Hepatocyte (in vitro differentiated cells): ENCODE data around the gene FAM107A. TPM values are rescaled to one million over a fixed set of nuclear protein-coding genes. Genes with fewer than 3 reads are reported as not detected.

ENCODE experiments used
- DNase-seq: peaks from one replicate; pipeline ENCODE4 v3.0.0-alpha.2; 2016; ENCODE audit warnings: low spot score
- H2AFZ ChIP-seq: fragments of 200-600 bp; sonication (generic); 2 replicates; pipeline ENCODE4 v1.6.0; 2016; ENCODE audit warnings: antibody characterized with exemption, mild to moderate bottlenecking
- H3K27ac ChIP-seq: fragments of 200-600 bp; sonication (generic); 2 replicates; pipeline ENCODE4 v1.5.1; 2016; ENCODE audit warnings: mild to moderate bottlenecking
- H3K27me3 ChIP-seq: fragments of 200-600 bp; sonication (generic); 2 replicates; pipeline ENCODE4 v1.6.1; 2016
- H3K36me3 ChIP-seq: fragments of 200-600 bp; sonication (generic); replicated peaks from 2 replicates; pipeline ENCODE4 v1.5.1; 2016; ENCODE audit warnings: low read depth; ENCODE audit not compliant: insufficient read depth
- H3K4me1 ChIP-seq: fragments of 200-600 bp; sonication (generic); 2 replicates; pipeline ENCODE4 v1.5.1; 2016; ENCODE audit warnings: mild to moderate bottlenecking, moderate library complexity; ENCODE audit not compliant: insufficient read depth
- H3K4me2 ChIP-seq: fragments of 200-600 bp; sonication (generic); 2 replicates; pipeline ENCODE4 v1.6.0; 2016
- H3K4me3 ChIP-seq: fragments of 200-600 bp; sonication (generic); 2 replicates; pipeline ENCODE4 v1.5.1; 2016; ENCODE audit warnings: mild to moderate bottlenecking
- H3K79me2 ChIP-seq: fragments of 200-600 bp; sonication (generic); 2 replicates; pipeline ENCODE4 v1.6.0; 2017; ENCODE audit warnings: mild to moderate bottlenecking
- H3K9me2 ChIP-seq: fragments of 200-600 bp; sonication (generic); replicated peaks from 2 replicates; pipeline ENCODE4 v1.6.0; 2017; ENCODE audit warnings: mild to moderate bottlenecking; ENCODE audit not compliant: insufficient read depth
- H3K9me3 ChIP-seq: fragments of 200-600 bp; sonication (generic); 2 replicates; pipeline ENCODE4 v1.5.1; 2016; ENCODE audit warnings: low read depth, mild to moderate bottlenecking
- H4K20me1 ChIP-seq: fragments of 200-600 bp; sonication (generic); 2 replicates; pipeline ENCODE4 v1.6.0; 2016; ENCODE audit warnings: mild to moderate bottlenecking; ENCODE audit not compliant: insufficient read depth, poor library complexity, severe bottlenecking
- CTCF ChIP-seq: fragments of 200-600 bp; sonication (generic); IDR thresholded peaks from 2 replicates; pipeline ENCODE4 v1.5.1; 2016; ENCODE audit warnings: antibody characterized with exemption, mild to moderate bottlenecking; ENCODE audit not compliant: poor library complexity
- EZH2 ChIP-seq: fragments of 200-600 bp; sonication (generic); IDR thresholded peaks from 2 replicates; pipeline ENCODE4 v1.6.1; 2016; ENCODE audit warnings: antibody characterized with exemption, mild to moderate bottlenecking, borderline replicate concordance
- EZH2phosphoT487 ChIP-seq: fragments of 200-600 bp; sonication (generic); IDR thresholded peaks from one replicate; pipeline ENCODE4 v1.6.1; 2018; ENCODE audit warnings: antibody characterized with exemption, mild to moderate bottlenecking, low read depth, moderate library complexity; ENCODE audit not compliant: unreplicated experiment, severe bottlenecking
- WGBS: methylation state at CpG from one replicate; pipeline ENCODE4 v1.1.6; 2016; ENCODE audit warnings: low lambda C conversion rate; ENCODE audit errors: missing lambda C conversion rate; 5-methylcytosine and 5-hydroxymethylcytosine counted together
- polyA plus RNA-seq: library from polyadenylated mRNA; unstranded; fragments of >200 nt; fragmentation: Nextera tagmentation; extraction: Ambion mirVana; gene quantifications from 2 replicates; pipeline ENCODE4 v1.2.1, GENCODE V29; 2016
- total RNA-seq: library from RNA; depleted of rRNA; stranded (reverse); fragments of >200 nt; gene quantifications from 2 replicates; pipeline ENCODE4 v1.2.3, GENCODE V29; 2014

FAM107A gene
- total and polyA plus RNA-seq, 2 experiments from 2014 or later = 0.40 to 0.93 TPM

GRCh38 chr3:58524326-58524888 lies 52.8 kb downstream of the FAM107A start:
- no peaks in the 10 kb centered on the region for H3K9me3 ChIP-seq
- H3K4me2 ChIP-seq = no peak overlapping the region
- DNase-seq = no peak
- H3K36me3 ChIP-seq = no peaks in the 10 kb centered on the region
- no peak overlapping the region for H3K27ac ChIP-seq
- no peak for TF ChIP-seq CTCF
- TF ChIP-seq EZH2 = no peak
- TF ChIP-seq EZH2phosphoT487 = no peak
- H3K9me2 ChIP-seq = no peaks in the 10 kb centered on the region
- H4K20me1 ChIP-seq = no peaks in the 10 kb centered on the region
- 90% methylated on average over 11 of the region's 11 CpGs for WGBS
- H2AFZ ChIP-seq = no peak overlapping the region
- peaks cover 42% of the 10 kb centered on the region for H3K4me1 ChIP-seq
- H3K79me2 ChIP-seq = no peaks in the 10 kb centered on the region
- H3K27me3 ChIP-seq = no peaks in the 10 kb centered on the region
- H3K4me3 ChIP-seq = no peak overlapping the region

GRCh38 chr3:58522759-58523425 lies 54.3 kb downstream of the FAM107A start:
- WGBS = 55% methylated on average over 5 of the region's 5 CpGs
- no peaks in the 10 kb centered on the region for H3K79me2 ChIP-seq
- no peak overlapping the region for H3K4me2 ChIP-seq
- no peaks in the 10 kb centered on the region for H3K27me3 ChIP-seq
- no peaks in the 10 kb centered on the region for H3K9me3 ChIP-seq
- no peaks in the 10 kb centered on the region for H3K9me2 ChIP-seq
- H3K4me1 ChIP-seq = peaks cover 50% of the 10 kb centered on the region
- TF ChIP-seq EZH2phosphoT487 (no peak), EZH2 (no peak), CTCF (no peak)
- H3K4me3 ChIP-seq = no peak overlapping the region
- H4K20me1 ChIP-seq = no peaks in the 10 kb centered on the region
- H3K27ac ChIP-seq = peak overlapping the region; percentile 71
- DNase-seq = no peak
- no peaks in the 10 kb centered on the region for H3K36me3 ChIP-seq
- no peak overlapping the region for H2AFZ ChIP-seq

- Histone ChIP-seq H3K27ac (peak overlapping the region; percentile 71), H4K20me1 (no peaks in the 10 kb centered on the region), H3K4me2 (no peak overlapping the region), H3K36me3 (no peaks in the 10 kb centered on the region), H3K9me3 (no peaks in the 10 kb centered on the region), H3K4me1 (peaks cover 55% of the 10 kb centered on the region), H3K9me2 (no peaks in the 10 kb centered on the region), H3K27me3 (no peaks in the 10 kb centered on the region), H3K79me2 (no peaks in the 10 kb centered on the region), H2AFZ (no peak overlapping the region), H3K4me3 (no peak overlapping the region)
- WGBS = 55% methylated on average over 10 of the region's 10 CpGs
- peak; percentile 67 for DNase-seq
- TF ChIP-seq EZH2phosphoT487 = no peak
- TF ChIP-seq CTCF = no peak
- no peak for TF ChIP-seq EZH2
These were observed 55.1 kb downstream of the FAM107A start for GRCh38 chr3:58521917-58522631.
